ENCODE results near the gene DTX1.

The DTX1 gene

DNA sequence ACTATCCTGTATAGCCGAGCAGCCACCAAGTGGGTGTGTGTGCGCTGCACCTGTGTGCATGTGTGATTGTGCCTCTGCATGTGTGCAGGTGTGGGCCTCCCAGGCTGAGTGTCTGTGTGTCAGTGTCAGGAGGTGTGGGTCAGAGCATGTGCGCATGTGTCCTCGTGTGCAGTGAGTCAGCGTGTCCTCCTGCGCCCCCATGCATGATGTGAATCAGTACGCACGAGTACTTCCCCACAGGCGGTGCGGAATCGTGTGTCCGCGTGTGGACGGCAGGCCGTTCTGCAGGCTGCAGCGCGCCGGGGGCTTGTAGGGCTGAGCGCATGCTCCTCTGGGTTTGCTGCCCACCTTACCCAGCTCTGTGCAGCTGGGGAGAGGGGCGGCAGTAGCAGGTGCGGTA lies 34.2 kb downstream of the DTX1 start:
- Histone ChIP-seq H3K9ac (ENCODE audit: low read length) (no peak overlapping the region), H3K4me3 (ENCODE audit: low read depth, low read length) (no peak overlapping the region), H4K8ac (ENCODE audit: low read depth, low read length) (no peak overlapping the region), H2BK5ac (ENCODE audit: low read depth, low read length, poor library complexity) (no peak overlapping the region), H4K91ac (ENCODE audit: low read depth, low read length) (no peak overlapping the region), H3K4me2 (ENCODE audit: low read length) (no peak overlapping the region), H4K12ac (ENCODE audit: low read depth, low read length) (no peak overlapping the region), H3K79me1 (ENCODE audit: low read length) (no peaks in the 10 kb centered on the region), H3K27me3 (ENCODE audit: insufficient read depth, low read length) (no peaks in the 10 kb centered on the region), H3K23ac (ENCODE audit: low read length) (no peak overlapping the region), H3K79me2 (ENCODE audit: control insufficient read depth, insufficient read depth, low read length, poor library complexity) (no peaks in the 10 kb centered on the region), H2BK12ac (ENCODE audit: low read length) (no peak overlapping the region), H3K9me3 (ENCODE audit: insufficient read depth, low read depth, low read length) (peaks cover 3% of the 10 kb centered on the region), H2BK120ac (ENCODE audit: insufficient read depth, low read length, poor library complexity) (no peak overlapping the region), H3K4ac (ENCODE audit: low read depth, low read length) (no peak overlapping the region), H3K27ac (ENCODE audit: low read depth, low read length) (no peak overlapping the region), H2AFZ (ENCODE audit: insufficient read depth, low read length, poor library complexity) (no peak overlapping the region), H2AK5ac (ENCODE audit: low read length) (no peak overlapping the region), H3K18ac (ENCODE audit: low read length) (no peak overlapping the region), H3K14ac (ENCODE audit: low read length) (no peak overlapping the region), H3K36me3 (ENCODE audit: control insufficient read depth in 1 of 2, insufficient read depth in 2 of 2, low read length in 2 of 2) (no peaks in the 10 kb centered on the region), H3K4me1 (ENCODE audit: control insufficient read depth in 1 of 2, insufficient read depth in 2 of 2, low read length in 2 of 2) (peaks cover 0 to 3% of the 10 kb centered on the region in 2 experiments)
- DNase-seq, result peak in 1 of 2 donors; percentile 16
- WGBS (ENCODE audit: extremely low coverage, insufficient coverage, insufficient read length), result no CpG with 5 or more reads among the region's 21 CpGs

DNA sequence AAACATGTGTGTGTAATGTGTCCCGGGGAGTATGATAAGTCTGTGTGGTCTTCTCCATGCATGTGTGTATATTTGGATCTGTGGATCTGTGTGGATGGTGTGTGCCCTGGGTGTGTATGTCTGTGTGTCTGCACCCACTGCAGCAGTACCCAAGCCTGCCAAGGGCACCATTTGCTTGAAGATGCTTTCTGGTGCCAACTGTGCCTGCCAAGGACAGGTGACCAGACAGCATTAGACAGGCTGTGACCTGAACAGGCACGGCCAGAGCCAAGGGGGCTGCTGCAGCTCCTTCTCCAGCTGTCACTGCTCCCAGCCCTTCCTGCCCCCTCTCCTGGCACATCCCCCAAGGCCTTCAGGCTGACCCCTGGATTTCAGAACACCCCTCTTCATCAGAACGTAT lies 35.0 kb downstream of the DTX1 start:
- Histone ChIP-seq H2AK5ac (ENCODE audit: low read length) (no peak overlapping the region), H2BK12ac (ENCODE audit: low read length) (no peak overlapping the region), H3K14ac (ENCODE audit: low read length) (no peak overlapping the region), H2AFZ (ENCODE audit: insufficient read depth, low read length, poor library complexity) (no peak overlapping the region), H2BK120ac (ENCODE audit: insufficient read depth, low read length, poor library complexity) (no peak overlapping the region), H3K18ac (ENCODE audit: low read length) (no peak overlapping the region), H3K36me3 (ENCODE audit: control insufficient read depth in 1 of 2, insufficient read depth in 2 of 2, low read length in 2 of 2) (no peaks in the 10 kb centered on the region), H3K4ac (ENCODE audit: low read depth, low read length) (no peak overlapping the region), H3K79me2 (ENCODE audit: control insufficient read depth, insufficient read depth, low read length, poor library complexity) (no peaks in the 10 kb centered on the region), H3K4me1 (ENCODE audit: control insufficient read depth in 1 of 2, insufficient read depth in 2 of 2, low read length in 2 of 2) (peaks cover 0 to 3% of the 10 kb centered on the region in 2 experiments), H2BK5ac (ENCODE audit: low read depth, low read length, poor library complexity) (no peak overlapping the region), H3K79me1 (ENCODE audit: low read length) (no peaks in the 10 kb centered on the region), H4K91ac (ENCODE audit: low read depth, low read length) (no peak overlapping the region), H3K4me2 (ENCODE audit: low read length) (no peak overlapping the region), H3K9me3 (ENCODE audit: insufficient read depth, low read depth, low read length) (peaks cover 3% of the 10 kb centered on the region), H3K27ac (ENCODE audit: low read depth, low read length) (no peak overlapping the region), H4K12ac (ENCODE audit: low read depth, low read length) (no peak overlapping the region), H3K4me3 (ENCODE audit: low read depth, low read length) (peak overlapping the region; percentile 24), H3K9ac (ENCODE audit: low read length) (no peak overlapping the region), H3K27me3 (ENCODE audit: insufficient read depth, low read length) (no peaks in the 10 kb centered on the region), H3K23ac (ENCODE audit: low read length) (no peak overlapping the region), H4K8ac (ENCODE audit: low read depth, low read length) (no peak overlapping the region)
- WGBS (ENCODE audit: extremely low coverage, insufficient coverage, insufficient read length), result no CpG with 5 or more reads among the region's 3 CpGs
- no peak for DNase-seq

DNA sequence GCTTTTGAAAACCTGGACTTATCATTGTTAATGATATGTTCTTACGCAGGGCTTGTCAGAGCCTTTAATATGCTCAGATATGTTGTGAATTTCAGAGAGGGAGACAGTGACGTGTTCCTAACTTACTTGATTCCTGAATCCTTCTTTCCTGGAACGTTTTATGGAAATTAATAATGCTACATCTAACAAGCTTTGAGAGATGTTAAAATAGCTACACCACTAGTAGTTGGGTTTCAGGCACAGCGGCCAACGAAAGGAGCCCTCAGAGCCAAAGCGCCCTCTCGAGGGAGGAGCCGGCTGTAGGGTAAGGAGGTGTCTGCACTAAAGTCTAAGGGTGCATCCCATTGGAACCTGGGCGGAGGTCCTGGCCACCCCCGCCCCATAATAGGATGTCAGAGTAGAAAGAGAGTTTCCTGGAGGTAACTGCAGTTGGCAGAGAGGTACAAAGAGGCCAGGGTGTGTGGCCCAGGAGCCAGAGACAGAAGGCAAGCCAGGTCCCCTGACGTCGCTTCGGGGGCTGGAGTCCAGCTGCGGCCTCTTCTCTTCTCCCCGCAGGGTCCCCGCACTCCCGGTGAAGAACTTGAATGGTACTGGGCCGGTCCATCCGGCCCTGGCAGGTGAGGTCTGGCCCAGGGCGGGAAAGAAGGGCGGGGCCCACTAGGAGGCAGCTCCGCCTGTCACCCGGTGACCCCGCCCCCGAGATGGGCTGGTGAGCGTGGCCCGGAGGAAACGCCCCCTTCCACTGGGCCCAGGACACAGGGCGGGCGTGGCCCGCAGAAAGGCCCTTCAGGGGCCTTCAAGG lies 36.3 kb downstream of the DTX1 start:
- Histone ChIP-seq H3K4me3 (ENCODE audit: low read depth, low read length) (no peak overlapping the region), H2BK12ac (ENCODE audit: low read length) (no peak overlapping the region), H3K79me2 (ENCODE audit: control insufficient read depth, insufficient read depth, low read length, poor library complexity) (no peaks in the 10 kb centered on the region), H2AFZ (ENCODE audit: insufficient read depth, low read length, poor library complexity) (no peak overlapping the region), H2AK5ac (ENCODE audit: low read length) (no peak overlapping the region), H2BK120ac (ENCODE audit: insufficient read depth, low read length, poor library complexity) (no peak overlapping the region), H3K9me3 (ENCODE audit: insufficient read depth, low read depth, low read length) (peaks cover 3% of the 10 kb centered on the region), H3K36me3 (ENCODE audit: control insufficient read depth in 1 of 2, insufficient read depth in 2 of 2, low read length in 2 of 2) (no peaks in the 10 kb centered on the region), H3K79me1 (ENCODE audit: low read length) (no peaks in the 10 kb centered on the region), H4K91ac (ENCODE audit: low read depth, low read length) (no peak overlapping the region), H3K27ac (ENCODE audit: low read depth, low read length) (no peak overlapping the region), H3K4me1 (ENCODE audit: control insufficient read depth in 1 of 2, insufficient read depth in 2 of 2, low read length in 2 of 2) (no peaks in the 10 kb centered on the region), H3K4ac (ENCODE audit: low read depth, low read length) (no peak overlapping the region), H4K8ac (ENCODE audit: low read depth, low read length) (no peak overlapping the region), H3K14ac (ENCODE audit: low read length) (no peak overlapping the region), H3K4me2 (ENCODE audit: low read length) (peak overlapping the region; percentile 52), H3K23ac (ENCODE audit: low read length) (no peak overlapping the region), H3K18ac (ENCODE audit: low read length) (no peak overlapping the region), H3K27me3 (ENCODE audit: insufficient read depth, low read length) (no peaks in the 10 kb centered on the region), H4K12ac (ENCODE audit: low read depth, low read length) (no peak overlapping the region), H2BK5ac (ENCODE audit: low read depth, low read length, poor library complexity) (no peak overlapping the region), H3K9ac (ENCODE audit: low read length) (no peak overlapping the region)
- peak in 1 of 2 donors; percentile 33 for DNase-seq
- no CpG with 5 or more reads among the region's 31 CpGs for WGBS (ENCODE audit: extremely low coverage, insufficient coverage, insufficient read length)

DNA sequence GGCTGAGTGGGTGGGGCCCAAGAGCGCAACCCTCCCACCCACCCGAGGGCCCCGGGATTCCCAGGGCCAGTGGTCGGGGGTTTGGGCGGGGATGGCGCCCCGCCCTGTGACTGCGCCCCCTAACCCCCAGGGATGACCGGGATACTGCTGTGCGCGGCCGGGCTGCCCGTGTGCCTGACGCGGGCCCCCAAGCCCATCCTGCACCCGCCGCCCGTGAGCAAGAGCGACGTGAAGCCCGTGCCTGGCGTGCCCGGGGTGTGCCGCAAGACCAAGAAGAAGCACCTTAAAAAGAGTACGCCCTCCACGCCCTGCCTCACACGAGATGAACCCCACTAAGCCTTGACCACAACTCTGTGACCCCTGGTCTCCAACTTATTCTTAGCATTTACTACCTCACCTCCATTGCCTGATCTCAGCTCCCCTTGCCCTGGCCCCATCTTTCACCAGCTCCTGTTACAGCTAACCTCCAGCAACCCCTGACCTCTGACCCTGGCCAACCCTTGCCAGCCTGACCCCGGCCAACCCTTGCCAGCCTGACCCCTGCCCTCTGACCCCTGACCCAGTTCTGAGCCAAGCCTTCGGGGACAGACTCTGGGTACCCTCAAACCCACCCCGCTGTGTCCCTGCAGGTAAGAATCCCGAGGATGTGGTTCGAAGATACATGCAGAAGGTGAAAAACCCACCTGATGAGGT lies 37.0 kb downstream of the DTX1 start:
- no CpG with 5 or more reads among the region's 32 CpGs for WGBS (ENCODE audit: extremely low coverage, insufficient coverage, insufficient read length)
- no peak overlapping the region for H3K27ac ChIP-seq (ENCODE audit: low read depth, low read length)
- no peak overlapping the region for H3K14ac ChIP-seq (ENCODE audit: low read length)
- no peak overlapping the region for H3K4me3 ChIP-seq (ENCODE audit: low read depth, low read length)
- H4K12ac ChIP-seq (ENCODE audit: low read depth, low read length), result no peak overlapping the region
- peaks cover 3% of the 10 kb centered on the region for H3K9me3 ChIP-seq (ENCODE audit: insufficient read depth, low read depth, low read length)
- no peaks in the 10 kb centered on the region for H3K36me3 ChIP-seq (ENCODE audit: control insufficient read depth in 1 of 2, insufficient read depth in 2 of 2, low read length in 2 of 2)
- H3K23ac ChIP-seq (ENCODE audit: low read length), result no peak overlapping the region
- no peak overlapping the region for H2BK12ac ChIP-seq (ENCODE audit: low read length)
- no peak overlapping the region for H4K8ac ChIP-seq (ENCODE audit: low read depth, low read length)
- H3K79me1 ChIP-seq (ENCODE audit: low read length), result no peaks in the 10 kb centered on the region
- no peak overlapping the region for H3K18ac ChIP-seq (ENCODE audit: low read length)
- DNase-seq, result no peak
- H2AK5ac ChIP-seq (ENCODE audit: low read length), result no peak overlapping the region
- H3K4me1 ChIP-seq (ENCODE audit: control insufficient read depth in 1 of 2, insufficient read depth in 2 of 2, low read length in 2 of 2), result no peaks in the 10 kb centered on the region
- no peak overlapping the region for H2AFZ ChIP-seq (ENCODE audit: insufficient read depth, low read length, poor library complexity)
- H4K91ac ChIP-seq (ENCODE audit: low read depth, low read length), result no peak overlapping the region
- no peaks in the 10 kb centered on the region for H3K79me2 ChIP-seq (ENCODE audit: control insufficient read depth, insufficient read depth, low read length, poor library complexity)
- H2BK5ac ChIP-seq (ENCODE audit: low read depth, low read length, poor library complexity), result no peak overlapping the region
- no peak overlapping the region for H2BK120ac ChIP-seq (ENCODE audit: insufficient read depth, low read length, poor library complexity)
- no peaks in the 10 kb centered on the region for H3K27me3 ChIP-seq (ENCODE audit: insufficient read depth, low read length)
- no peak overlapping the region for H3K4me2 ChIP-seq (ENCODE audit: low read length)
- no peak overlapping the region for H3K4ac ChIP-seq (ENCODE audit: low read depth, low read length)
- H3K9ac ChIP-seq (ENCODE audit: low read length), result no peak overlapping the region

Measured in trophoblast cell (in vitro differentiated cells and primary cell).